GM12892 (cell line): ENCODE measurements around the gene CRACR2A.

ENCODE experiments used
- POLR2A ChIP-seq: IDR thresholded peaks from 2 replicates; pipeline ENCODE4 v1.6.1; 2011; ENCODE audit warnings: low read depth, low read length, control low read depth
- POLR2AphosphoS5 ChIP-seq: IDR thresholded peaks from 2 replicates; pipeline ENCODE4 v1.6.1; 2011; ENCODE audit warnings: low read depth, low read length, control low read depth
- TAF1 ChIP-seq: IDR thresholded peaks from 2 replicates; pipeline ENCODE4 v1.6.1; 2011; ENCODE audit warnings: low read depth, mild to moderate bottlenecking, control low read depth, low read length, borderline replicate concordance

- TF ChIP-seq POLR2A (no peak), POLR2AphosphoS5 (no peak), TAF1 (no peak)
These were observed 60.1 kb downstream of the CRACR2A start for GRCh38 chr12:3692616-3693365.
